GM12878 (cell line): Measurements from ENCODE around the gene SCIN. TPM values are rescaled to one million over a fixed set of nuclear protein-coding genes. Genes with fewer than 3 reads are reported as not detected.

Source experiments
- ATAC-seq: fragments of 200-7000 bp; cut with Tn5 transposase; 3 replicates; pipeline ENCODE4 v1.9.1; 2020; ENCODE audit warnings: mild to moderate bottlenecking, moderate library complexity
- BruUV-seq: library from RNA; stranded (reverse); fragments of 400-500 nt; replicated peaks from 2 replicates; lab custom pipeline; 2021; lab: Mats Ljungman, UMichigan
- CTCF ChIA-PET: fragments of 300-600 bp; sonication (Branson Sonifier 250); formaldehyde crosslinking; extraction: SDS; loops from one replicate; lab custom pipeline; 2021; ENCODE audit warnings: inconsistent platforms; lab: Yijun Ruan, JAX
- POLR2A ChIA-PET: fragments of 350-600 bp; formaldehyde crosslinking; extraction: SDS; loops from one replicate; lab custom pipeline; 2021; ENCODE audit warnings: inconsistent platforms; lab: Charles Lee
- RAD21 ChIA-PET: fragments of 300-600 bp; sonication (Branson Sonifier 250); formaldehyde crosslinking; loops from one replicate; lab custom pipeline; 2023; ENCODE audit warnings: antibody characterized with exemption; ENCODE audit not compliant: unreplicated experiment; lab: Charles Lee
- SMC1A ChIA-PET: fragments of 300-600 bp; sonication (Branson Sonifier 250); formaldehyde crosslinking; loops from one replicate; lab custom pipeline; 2023; ENCODE audit not compliant: unreplicated experiment, uncharacterized antibody; lab: Charles Lee
- DNase-seq: peaks from one replicate; pipeline ENCODE4 v3.0.0-alpha.2; 2011; ENCODE audit warnings: low read depth, low spot score
- FAIRE-seq: peaks from 3 replicates; lab custom pipeline; 2011; peaks lifted over from hg19 to GRCh38; lab: Jason Lieb, UNC
- H2AFZ ChIP-seq: 2 replicates; pipeline ENCODE4 v1.6.0; 2011; ENCODE audit warnings: low read depth, low read length, control low read depth; ENCODE audit not compliant: control insufficient read depth
- H3K27ac ChIP-seq: 2 replicates; pipeline ENCODE4 v1.5.1; 2011; ENCODE audit warnings: control low read depth; ENCODE audit not compliant: control insufficient read depth, insufficient read depth
- H3K27me3 ChIP-seq, 2 experiments: replicated peaks in 1 of 2; 2 replicates each; pipeline versions ENCODE4 v1.6.0 to v1.6.1; 2011; ENCODE audit warnings: low read length in 1 of 2; ENCODE audit not compliant: control insufficient read depth in 2 of 2, insufficient read depth in 2 of 2
- H3K36me3 ChIP-seq, 2 experiments: 2 replicates each; pipeline ENCODE4 v1.5.1; 2011; ENCODE audit warnings: low read length in 1 of 2; ENCODE audit not compliant: control insufficient read depth in 2 of 2, insufficient read depth in 2 of 2
- H3K4me1 ChIP-seq: 2 replicates; pipeline ENCODE4 v1.6.1; 2011; ENCODE audit warnings: mild to moderate bottlenecking, low read length, moderate library complexity, mixed read lengths; ENCODE audit not compliant: control insufficient read depth, insufficient read depth
- H3K4me2 ChIP-seq: 2 replicates; pipeline ENCODE4 v1.6.0; 2011; ENCODE audit warnings: control low read depth; ENCODE audit not compliant: control insufficient read depth, insufficient read depth
- H3K4me3 ChIP-seq: fragments of 200-600 bp; sonication (generic); 2 replicates; pipeline ENCODE4 v1.5.1; 2016
- H3K79me2 ChIP-seq: 2 replicates; pipeline ENCODE4 v1.6.0; 2011; ENCODE audit warnings: low read length; ENCODE audit not compliant: control insufficient read depth, insufficient read depth
- H3K9ac ChIP-seq: 2 replicates; pipeline ENCODE4 v1.8.0; 2011; ENCODE audit warnings: low read length, control low read depth, mixed read lengths; ENCODE audit not compliant: control insufficient read depth, insufficient read depth
- H3K9me3 ChIP-seq: replicated peaks from 3 replicates; pipeline ENCODE4 v1.5.1; 2011; ENCODE audit warnings: mild to moderate bottlenecking, low read length; ENCODE audit not compliant: control insufficient read depth, insufficient read depth
- H4K20me1 ChIP-seq: 2 replicates; pipeline ENCODE4 v1.6.0; 2011; ENCODE audit not compliant: control insufficient read depth, insufficient read depth
- BACH1 ChIP-seq: fragments of 450-650 bp; IDR thresholded peaks from 2 replicates; pipeline ENCODE4 v1.6.1; 2017; ENCODE audit warnings: mild to moderate bottlenecking, borderline replicate concordance
- CBX3 ChIP-seq: fragments of 200-600 bp; sonication (generic); IDR thresholded peaks from 2 replicates; pipeline ENCODE4 v1.6.1; 2016; ENCODE audit warnings: low read depth, borderline replicate concordance
- ELK1 ChIP-seq: IDR thresholded peaks from 2 replicates; pipeline ENCODE4 v1.6.1; 2012; ENCODE audit warnings: low read depth, low read length, improper control_type of control experiment
- ETV6 ChIP-seq, 2 experiments: fragments of 450-650 bp in 1 of 2; IDR thresholded peaks in 1 of 2; conservative IDR thresholded peaks in 1 of 2; 2 replicates each; pipeline ENCODE4 v1.6.1; 2014; ENCODE audit warnings: antibody characterized with exemption in 1 of 2, borderline replicate concordance in 1 of 2, low read depth in 1 of 2, mild to moderate bottlenecking in 1 of 2, moderate library complexity in 1 of 2
- IKZF1 ChIP-seq: fragments of 450-650 bp; conservative IDR thresholded peaks from 2 replicates; pipeline ENCODE4 v1.6.1; 2017; ENCODE audit warnings: antibody characterized with exemption, mild to moderate bottlenecking
- MEF2A ChIP-seq: IDR thresholded peaks from 2 replicates; pipeline ENCODE4 v1.6.1; 2011; ENCODE audit warnings: low read depth, mild to moderate bottlenecking, low read length, moderate library complexity; ENCODE audit not compliant: insufficient read depth
- NFYA ChIP-seq: IDR thresholded peaks from 2 replicates; pipeline ENCODE4 v1.6.1; 2011; ENCODE audit warnings: low read depth, mild to moderate bottlenecking, low read length, improper control_type of control experiment, borderline replicate concordance
- PAX5 ChIP-seq: IDR thresholded peaks from 2 replicates; pipeline ENCODE4 v1.6.1; 2011; ENCODE audit warnings: low read depth, low read length, borderline replicate concordance
- PML ChIP-seq: IDR thresholded peaks from 2 replicates; pipeline ENCODE4 v1.6.1; 2012; ENCODE audit warnings: low read length, inconsistent platforms
- SPI1 ChIP-seq: IDR thresholded peaks from 2 replicates; pipeline ENCODE4 v1.6.1; 2011; ENCODE audit warnings: low read depth, mild to moderate bottlenecking, low read length, moderate library complexity, borderline replicate concordance; ENCODE audit not compliant: insufficient read depth
- SRF ChIP-seq, 2 experiments: IDR thresholded peaks; 2 replicates each; pipeline ENCODE4 v1.6.1; 2011; ENCODE audit warnings: low read depth in 2 of 2, low read length in 2 of 2, mild to moderate bottlenecking in 1 of 2, moderate library complexity in 1 of 2
- TARDBP ChIP-seq: IDR thresholded peaks from 2 replicates; pipeline ENCODE4 v1.6.1; 2016; ENCODE audit warnings: borderline replicate concordance
- ZBTB11 ChIP-seq: fragments of 450-650 bp; formaldehyde crosslinking; IDR thresholded peaks from 2 replicates; pipeline ENCODE4 v1.5.0; 2022; ENCODE audit warnings: mild to moderate bottlenecking, missing genetic modification characterization
- ZSCAN29 ChIP-seq: fragments of 450-650 bp; IDR thresholded peaks from 2 replicates; pipeline ENCODE4 v1.6.1; 2017; ENCODE audit warnings: mild to moderate bottlenecking, moderate library complexity
- ZZZ3 ChIP-seq: IDR thresholded peaks from 2 replicates; pipeline ENCODE4 v1.6.1; 2011; ENCODE audit warnings: low read depth; ENCODE audit not compliant: control insufficient read depth, insufficient read length
- WGBS: methylation state at CpG from one replicate; pipeline ENCODE4 v1.1.6; 2016; ENCODE audit warnings: low lambda C conversion rate; ENCODE audit not compliant: insufficient replicate concordance, insufficient coverage; ENCODE audit errors: missing lambda C conversion rate; 5-methylcytosine and 5-hydroxymethylcytosine counted together
- in situ Hi-C: fragments of 300-500 bp; cut with MboI; formaldehyde crosslinking; loops from 9 replicates; pipeline ENCODE4 v1.14.3; 2018; ENCODE audit warnings: mixed read lengths
- intact Hi-C: fragments of 100-400 bp; cut with micrococcal nuclease; formaldehyde crosslinking; loops from one replicate; pipeline ENCODE4 v1.14.2; 2022; ENCODE audit not compliant: unreplicated experiment
- polyA plus RNA-seq, 11 experiments: library from polyadenylated mRNA; depleted of rRNA in 4 of 11; unstranded in 6 of 11; stranded (reverse) in 5 of 11; fragments of >200 nt; fragmentation: Nextera tagmentation in 4 of 11; fragmentation: Illumina TruSeq in 1 of 11; extraction: Ambion mirVana in 4 of 11; extraction: Trizol in 1 of 11; gene quantifications; 1 replicate in 1 of 11; 2 replicates in 10 of 11; pipeline versions ENCODE4 v1.2.1 to v1.2.3, GENCODE V29; 2011 to 2016; ENCODE audit warnings: inconsistent platforms in 2 of 11, missing spikeins in 2 of 11, low read depth in 1 of 11
- total RNA-seq, 4 experiments: library from RNA; depleted of rRNA in 3 of 4; stranded (reverse); fragments of >200 nt in 3 of 4; fragmentation: Illumina TruSeq in 1 of 4; extraction: Trizol in 1 of 4; gene quantifications; 2 replicates each; pipeline versions ENCODE4 v1.2.1 to v1.2.3, GENCODE V29; 2013 to 2021
- TF ChIP-seq, protein P1 (sequence below): fragments of 450-650 bp; IDR thresholded peaks from 2 replicates; pipeline ENCODE4 v1.6.1; 2017; ENCODE audit warnings: mild to moderate bottlenecking
- TF ChIP-seq, protein P2 (sequence below): fragments of 450-650 bp; IDR thresholded peaks from 2 replicates; pipeline ENCODE4 v1.6.1; 2017; ENCODE audit warnings: borderline replicate concordance

The SCIN gene
- total and polyA plus RNA-seq, 10 of the 15 experiments (the other 5 are each of a cell fraction or from before 2014, with no cell fraction given), result 0.23 to 2.1 (median 1.0) TPM

- ChIA-PET RAD21 (no interaction called here), POLR2A (no interaction called here), SMC1A (no interaction called here), CTCF (interaction anchor here (0.6 kb wide), 2 partner anchors 1018 to 1750 kb away, joined by 3 read pairs; no protein-coding TSS in a partner anchor)
- in situ Hi-C loops, result no loop called here
- no peaks in the 10 kb centered on the region for H3K9me3 ChIP-seq
- BruUV-seq, result no TSS peak
- H3K27me3 ChIP-seq, result no peaks in the 10 kb centered on the region
- intact Hi-C loops, result no loop called here
- no peaks in the 10 kb centered on the region for H3K4me1 ChIP-seq
- DNase-seq (no peak), ATAC-seq (no peak), FAIRE-seq (no peak)
- no peaks in the 10 kb centered on the region for H3K36me3 ChIP-seq
- H3K9ac ChIP-seq, result no peak overlapping the region
- H3K79me2 ChIP-seq, result no peaks in the 10 kb centered on the region
- H3K4me2 ChIP-seq, result no peak overlapping the region
- 89% methylated on average over 2 of the region's 2 CpGs for WGBS
- H3K4me3 ChIP-seq, result no peak overlapping the region
- no peak overlapping the region for H2AFZ ChIP-seq
- H4K20me1 ChIP-seq, result no peaks in the 10 kb centered on the region
- H3K27ac ChIP-seq, result no peak overlapping the region
- TF ChIP-seq ZZZ3 (no peak), IKZF1 (no peak), PML (no peak), BACH1 (no peak), CBX3 (no peak), TARDBP (no peak), ZSCAN29 (no peak), NFYA (no peak), ZBTB11 (CRISPR knock-in tag) (no peak), PAX5 (no peak), ETV6 (conservative IDR thresholded peaks at IDR 0.05 in 1 of 2, IDR thresholded peaks at IDR 0.05 in 1 of 2; ENCODE audit: borderline replicate concordance in 1 of 2, low read depth in 1 of 2) (no peak), ELK1 (no peak), MEF2A (no peak), SPI1 (no peak), SRF (IDR thresholded peaks at IDR 0.05; ENCODE audit: low read depth in 2 of 2, low read length in 2 of 2) (no peak)
- TF ChIP-seq, protein P1, sequence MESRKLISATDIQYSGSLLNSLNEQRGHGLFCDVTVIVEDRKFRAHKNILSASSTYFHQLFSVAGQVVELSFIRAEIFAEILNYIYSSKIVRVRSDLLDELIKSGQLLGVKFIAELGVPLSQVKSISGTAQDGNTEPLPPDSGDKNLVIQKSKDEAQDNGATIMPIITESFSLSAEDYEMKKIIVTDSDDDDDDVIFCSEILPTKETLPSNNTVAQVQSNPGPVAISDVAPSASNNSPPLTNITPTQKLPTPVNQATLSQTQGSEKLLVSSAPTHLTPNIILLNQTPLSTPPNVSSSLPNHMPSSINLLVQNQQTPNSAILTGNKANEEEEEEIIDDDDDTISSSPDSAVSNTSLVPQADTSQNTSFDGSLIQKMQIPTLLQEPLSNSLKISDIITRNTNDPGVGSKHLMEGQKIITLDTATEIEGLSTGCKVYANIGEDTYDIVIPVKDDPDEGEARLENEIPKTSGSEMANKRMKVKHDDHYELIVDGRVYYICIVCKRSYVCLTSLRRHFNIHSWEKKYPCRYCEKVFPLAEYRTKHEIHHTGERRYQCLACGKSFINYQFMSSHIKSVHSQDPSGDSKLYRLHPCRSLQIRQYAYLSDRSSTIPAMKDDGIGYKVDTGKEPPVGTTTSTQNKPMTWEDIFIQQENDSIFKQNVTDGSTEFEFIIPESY, result no peak
- TF ChIP-seq, protein P2, sequence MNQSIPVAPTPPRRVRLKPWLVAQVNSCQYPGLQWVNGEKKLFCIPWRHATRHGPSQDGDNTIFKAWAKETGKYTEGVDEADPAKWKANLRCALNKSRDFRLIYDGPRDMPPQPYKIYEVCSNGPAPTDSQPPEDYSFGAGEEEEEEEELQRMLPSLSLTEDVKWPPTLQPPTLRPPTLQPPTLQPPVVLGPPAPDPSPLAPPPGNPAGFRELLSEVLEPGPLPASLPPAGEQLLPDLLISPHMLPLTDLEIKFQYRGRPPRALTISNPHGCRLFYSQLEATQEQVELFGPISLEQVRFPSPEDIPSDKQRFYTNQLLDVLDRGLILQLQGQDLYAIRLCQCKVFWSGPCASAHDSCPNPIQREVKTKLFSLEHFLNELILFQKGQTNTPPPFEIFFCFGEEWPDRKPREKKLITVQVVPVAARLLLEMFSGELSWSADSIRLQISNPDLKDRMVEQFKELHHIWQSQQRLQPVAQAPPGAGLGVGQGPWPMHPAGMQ, result no peak
Observed at GRCh38 chr7:12653518-12653917, 83.0 kb downstream of the SCIN start.
